K562 (cell line): Measurements from ENCODE around the gene KRTAP4-16. TPM values are rescaled to one million over a fixed set of nuclear protein-coding genes. Genes with fewer than 3 reads are reported as not detected.
A peak's percentile ranks its signal among the peaks of the same experiment; 100 is the strongest.

Source experiments
- AFF1 ChIP-seq, 2 experiments: fragments of 450-650 bp; IDR thresholded peaks; 2 replicates each; pipeline ENCODE4 v1.6.1; 2018; ENCODE audit warnings: mild to moderate bottlenecking in 2 of 2, low read depth in 1 of 2; ENCODE audit not compliant: partially characterized antibody in 2 of 2
- CEBPB ChIP-seq: fragments of 450-650 bp; IDR thresholded peaks from 2 replicates; pipeline ENCODE4 v1.6.1; 2016; ENCODE audit warnings: missing genetic modification characterization, missing compliant biosample characterization
- ETS1 ChIP-seq: conservative IDR thresholded peaks from 2 replicates; pipeline ENCODE4 v1.6.1; 2011; ENCODE audit warnings: low read depth, mild to moderate bottlenecking, low read length; ENCODE audit not compliant: control insufficient read depth
- HDAC1 ChIP-seq, 2 experiments: fragments of 450-650 bp; IDR thresholded peaks; 2 replicates each; pipeline ENCODE4 v1.6.1; 2016 to 2017; ENCODE audit warnings: inconsistent platforms in 1 of 2, mild to moderate bottlenecking in 1 of 2, moderate library complexity in 1 of 2
- ZBTB34 ChIP-seq: fragments of 250-450 bp; sonication (Bioruptor Pico); IDR thresholded peaks from 2 replicates; pipeline ENCODE4 v1.8.0; 2021; ENCODE audit warnings: mild to moderate bottlenecking, moderate library complexity
- ZEB2 ChIP-seq: fragments of 450-650 bp; IDR thresholded peaks from 2 replicates; pipeline ENCODE4 v1.6.1; 2016
- ZNF175 ChIP-seq: fragments of 200-800 bp; sonication (Bioruptor generic); IDR thresholded peaks from 2 replicates; pipeline ENCODE4 v1.6.1; 2016; ENCODE audit warnings: low read depth, mild to moderate bottlenecking, missing genetic modification characterization, missing compliant biosample characterization
- ZNF561 ChIP-seq: fragments of 450-650 bp; formaldehyde crosslinking; conservative IDR thresholded peaks from 2 replicates; pipeline ENCODE4 v1.4.0; 2020; ENCODE audit warnings: mild to moderate bottlenecking, moderate library complexity
- ZNF586 ChIP-seq: fragments of 450-650 bp; formaldehyde crosslinking; conservative IDR thresholded peaks from 2 replicates; pipeline ENCODE4 v1.4.0; 2020; ENCODE audit warnings: mild to moderate bottlenecking, moderate library complexity
- ZNF764 ChIP-seq: fragments of 250-450 bp; sonication (Bioruptor Pico); IDR thresholded peaks from 2 replicates; pipeline ENCODE4 v1.4.0; 2020; ENCODE audit warnings: low read depth, mild to moderate bottlenecking, moderate library complexity
- polyA plus RNA-seq, 8 experiments: library from polyadenylated mRNA; depleted of rRNA in 4 of 8; stranded (reverse) in 5 of 8; unstranded in 3 of 8; fragments of >200 nt; fragmentation: Nextera tagmentation in 2 of 8; fragmentation: Illumina TruSeq in 1 of 8; extraction: Ambion mirVana in 2 of 8; extraction: Trizol in 1 of 8; gene quantifications; 2 replicates each; pipeline versions ENCODE4 v1.2.1 to v1.2.3, GENCODE V29; 2011 to 2014; ENCODE audit warnings: inconsistent platforms in 1 of 8, missing spikeins in 1 of 8
- total RNA-seq, 7 experiments: library from RNA; depleted of rRNA in 6 of 7; stranded (reverse); fragments of >200 nt in 6 of 7; fragmentation: Illumina TruSeq in 2 of 7; extraction: Trizol in 2 of 7; gene quantifications; 2 replicates each; pipeline versions ENCODE4 v1.2.1 to v1.2.3, GENCODE V29; 2011 to 2021; ENCODE audit warnings: low replicate concordance in 1 of 7
- TF ChIP-seq, protein P1 (sequence below), 2 experiments: IDR thresholded peaks; 2 replicates each; pipeline ENCODE4 v1.6.1; 2011; ENCODE audit warnings: borderline replicate concordance in 1 of 2, control low read depth in 1 of 2, low read depth in 1 of 2, low read length in 1 of 2, mild to moderate bottlenecking in 1 of 2, mixed read lengths in 1 of 2, moderate library complexity in 1 of 2; ENCODE audit not compliant: insufficient read depth in 1 of 2, insufficient read length in 1 of 2, poor library complexity in 1 of 2, severe bottlenecking in 1 of 2; ENCODE audit errors: extremely low read depth in 1 of 2
- TF ChIP-seq, protein P2 (sequence below): sonication (generic); IDR thresholded peaks from 2 replicates; pipeline ENCODE4 v1.6.1; 2016
- TF ChIP-seq, protein P3 (sequence below), 2 experiments: fragments of 450-650 bp; IDR thresholded peaks; 2 replicates each; pipeline ENCODE4 v1.6.1; 2016
- TF ChIP-seq, protein P4 (sequence below): fragments of 450-650 bp; IDR thresholded peaks from 2 replicates; pipeline ENCODE4 v1.6.1; 2016; ENCODE audit warnings: low read depth, mild to moderate bottlenecking, moderate library complexity

The KRTAP4-16 gene
- total and polyA plus RNA-seq, 9 of the 15 experiments (the other 6 are each of a cell fraction or from before 2014, with no cell fraction given) = not detected

GRCh38 chr17:41065829-41066624, 36.0 kb downstream of the KRTAP4-16 start, which contains the start of gene KRTAP2-4 (continued):
- TF ChIP-seq HDAC1 (IDR thresholded peaks at IDR 0.05) = no peak
- TF ChIP-seq ETS1 = no peak
- TF ChIP-seq, protein P1, sequence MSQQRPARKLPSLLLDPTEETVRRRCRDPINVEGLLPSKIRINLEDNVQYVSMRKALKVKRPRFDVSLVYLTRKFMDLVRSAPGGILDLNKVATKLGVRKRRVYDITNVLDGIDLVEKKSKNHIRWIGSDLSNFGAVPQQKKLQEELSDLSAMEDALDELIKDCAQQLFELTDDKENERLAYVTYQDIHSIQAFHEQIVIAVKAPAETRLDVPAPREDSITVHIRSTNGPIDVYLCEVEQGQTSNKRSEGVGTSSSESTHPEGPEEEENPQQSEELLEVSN (IDR thresholded peaks at IDR 0.05; ENCODE audit: borderline replicate concordance in 1 of 2, extremely low read depth in 1 of 2, insufficient read depth in 1 of 2, insufficient read length in 1 of 2, low read depth in 1 of 2, low read length in 1 of 2, poor library complexity in 1 of 2, severe bottlenecking in 1 of 2) = no peak
- no peak for TF ChIP-seq AFF1 (IDR thresholded peaks at IDR 0.05; ENCODE audit: low read depth in 1 of 2, partially characterized antibody in 2 of 2)
- no peak for TF ChIP-seq ZNF764
- peak; percentile 72; the same call in 1 of the 2 replicates for TF ChIP-seq ZNF175 (CRISPR knock-in tag)
- TF ChIP-seq, protein P2, sequence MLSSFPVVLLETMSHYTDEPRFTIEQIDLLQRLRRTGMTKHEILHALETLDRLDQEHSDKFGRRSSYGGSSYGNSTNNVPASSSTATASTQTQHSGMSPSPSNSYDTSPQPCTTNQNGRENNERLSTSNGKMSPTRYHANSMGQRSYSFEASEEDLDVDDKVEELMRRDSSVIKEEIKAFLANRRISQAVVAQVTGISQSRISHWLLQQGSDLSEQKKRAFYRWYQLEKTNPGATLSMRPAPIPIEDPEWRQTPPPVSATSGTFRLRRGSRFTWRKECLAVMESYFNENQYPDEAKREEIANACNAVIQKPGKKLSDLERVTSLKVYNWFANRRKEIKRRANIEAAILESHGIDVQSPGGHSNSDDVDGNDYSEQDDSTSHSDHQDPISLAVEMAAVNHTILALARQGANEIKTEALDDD = peak; percentile 77
- no peak for TF ChIP-seq ZNF561 (CRISPR knock-in tag)
- TF ChIP-seq ZBTB34 (CRISPR knock-in tag) = no peak
- TF ChIP-seq, protein P3, sequence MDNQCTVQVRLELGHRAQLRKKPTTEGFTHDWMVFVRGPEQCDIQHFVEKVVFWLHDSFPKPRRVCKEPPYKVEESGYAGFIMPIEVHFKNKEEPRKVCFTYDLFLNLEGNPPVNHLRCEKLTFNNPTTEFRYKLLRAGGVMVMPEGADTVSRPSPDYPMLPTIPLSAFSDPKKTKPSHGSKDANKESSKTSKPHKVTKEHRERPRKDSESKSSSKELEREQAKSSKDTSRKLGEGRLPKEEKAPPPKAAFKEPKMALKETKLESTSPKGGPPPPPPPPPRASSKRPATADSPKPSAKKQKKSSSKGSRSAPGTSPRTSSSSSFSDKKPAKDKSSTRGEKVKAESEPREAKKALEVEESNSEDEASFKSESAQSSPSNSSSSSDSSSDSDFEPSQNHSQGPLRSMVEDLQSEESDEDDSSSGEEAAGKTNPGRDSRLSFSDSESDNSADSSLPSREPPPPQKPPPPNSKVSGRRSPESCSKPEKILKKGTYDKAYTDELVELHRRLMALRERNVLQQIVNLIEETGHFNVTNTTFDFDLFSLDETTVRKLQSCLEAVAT (IDR thresholded peaks at IDR 0.05) = peak in 1 of 2 experiments; percentile 67; a peak in 1 of 4 replicates
- no peak for TF ChIP-seq ZNF586 (CRISPR knock-in tag)
- TF ChIP-seq, protein P4, sequence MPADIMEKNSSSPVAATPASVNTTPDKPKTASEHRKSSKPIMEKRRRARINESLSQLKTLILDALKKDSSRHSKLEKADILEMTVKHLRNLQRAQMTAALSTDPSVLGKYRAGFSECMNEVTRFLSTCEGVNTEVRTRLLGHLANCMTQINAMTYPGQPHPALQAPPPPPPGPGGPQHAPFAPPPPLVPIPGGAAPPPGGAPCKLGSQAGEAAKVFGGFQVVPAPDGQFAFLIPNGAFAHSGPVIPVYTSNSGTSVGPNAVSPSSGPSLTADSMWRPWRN = 0 out of 2 replicates have a peak, but pooled peaks have one; percentile 55
- peak; percentile 81 for TF ChIP-seq ZEB2
- TF ChIP-seq CEBPB (tag) = peak; percentile 91
